ENCODE data around the gene MCC.
A peak's percentile ranks its signal among the peaks of the same experiment; 100 is the strongest.

The MCC gene

GRCh38 chr5:113213551-113214425 lies 274.5 kb downstream of the MCC start:
- Histone ChIP-seq H3K4me3 (ENCODE audit: low read depth, low read length) (no peak overlapping the region), H3K27ac (ENCODE audit: low read depth, low read length) (no peak overlapping the region), H3K4me1 (ENCODE audit: control insufficient read depth, insufficient read depth, low read length) (peaks cover 66% of the 10 kb centered on the region), H3K9me3 (ENCODE audit: control insufficient read depth, insufficient read depth, low read depth, low read length) (no peaks in the 10 kb centered on the region), H3K27me3 (ENCODE audit: control insufficient read depth, insufficient read depth, low read length) (no peaks in the 10 kb centered on the region), H3K36me3 (ENCODE audit: control insufficient read depth, insufficient read depth, low read length) (no peaks in the 10 kb centered on the region), H3K9ac (ENCODE audit: low read length) (no peak overlapping the region)

- Histone ChIP-seq H3K4me3 (ENCODE audit: low read depth, low read length) (no peak overlapping the region), H3K9me3 (ENCODE audit: control insufficient read depth, insufficient read depth, low read depth, low read length) (no peaks in the 10 kb centered on the region), H3K36me3 (ENCODE audit: control insufficient read depth, insufficient read depth, low read length) (no peaks in the 10 kb centered on the region), H3K9ac (ENCODE audit: low read length) (no peak overlapping the region), H3K27ac (ENCODE audit: low read depth, low read length) (no peak overlapping the region), H3K27me3 (ENCODE audit: control insufficient read depth, insufficient read depth, low read length) (no peaks in the 10 kb centered on the region), H3K4me1 (ENCODE audit: control insufficient read depth, insufficient read depth, low read length) (peaks cover 58% of the 10 kb centered on the region)
These were observed 275.9 kb downstream of the MCC start for GRCh38 chr5:113212244-113212920.

GRCh38 chr5:113209498-113209897 lies 278.8 kb downstream of the MCC start:
- H3K4me1 ChIP-seq (ENCODE audit: control insufficient read depth, insufficient read depth, low read length) = peaks cover 46% of the 10 kb centered on the region
- H3K4me3 ChIP-seq (ENCODE audit: low read depth, low read length) = no peak overlapping the region
- H3K27me3 ChIP-seq (ENCODE audit: control insufficient read depth, insufficient read depth, low read length) = no peaks in the 10 kb centered on the region
- H3K9me3 ChIP-seq (ENCODE audit: control insufficient read depth, insufficient read depth, low read depth, low read length) = no peaks in the 10 kb centered on the region
- H3K9ac ChIP-seq (ENCODE audit: low read length) = no peak overlapping the region
- no peaks in the 10 kb centered on the region for H3K36me3 ChIP-seq (ENCODE audit: control insufficient read depth, insufficient read depth, low read length)
- H3K27ac ChIP-seq (ENCODE audit: low read depth, low read length) = no peak overlapping the region

- Histone ChIP-seq H3K4me3 (ENCODE audit: low read depth, low read length) (no peak overlapping the region), H3K4me1 (ENCODE audit: control insufficient read depth, insufficient read depth, low read length) (peaks cover 52% of the 10 kb centered on the region), H3K27me3 (ENCODE audit: control insufficient read depth, insufficient read depth, low read length) (no peaks in the 10 kb centered on the region), H3K27ac (ENCODE audit: low read depth, low read length) (no peak overlapping the region), H3K9me3 (ENCODE audit: control insufficient read depth, insufficient read depth, low read depth, low read length) (no peaks in the 10 kb centered on the region), H3K9ac (ENCODE audit: low read length) (no peak overlapping the region), H3K36me3 (ENCODE audit: control insufficient read depth, insufficient read depth, low read length) (no peaks in the 10 kb centered on the region)
These were observed 282.4 kb downstream of the MCC start for GRCh38 chr5:113205807-113206206.

GRCh38 chr5:113205323-113205722 lies 282.9 kb downstream of the MCC start:
- Histone ChIP-seq H3K4me3 (ENCODE audit: low read depth, low read length) (no peak overlapping the region), H3K27me3 (ENCODE audit: control insufficient read depth, insufficient read depth, low read length) (no peaks in the 10 kb centered on the region), H3K9ac (ENCODE audit: low read length) (no peak overlapping the region), H3K27ac (ENCODE audit: low read depth, low read length) (no peak overlapping the region), H3K36me3 (ENCODE audit: control insufficient read depth, insufficient read depth, low read length) (no peaks in the 10 kb centered on the region), H3K4me1 (ENCODE audit: control insufficient read depth, insufficient read depth, low read length) (peaks cover 56% of the 10 kb centered on the region), H3K9me3 (ENCODE audit: control insufficient read depth, insufficient read depth, low read depth, low read length) (no peaks in the 10 kb centered on the region)

- Histone ChIP-seq H3K27ac (ENCODE audit: low read depth, low read length) (no peak overlapping the region), H3K9ac (ENCODE audit: low read length) (no peak overlapping the region)
These were observed 283.6 kb downstream of the MCC start for GRCh38 chr5:113204525-113205161.

GRCh38 chr5:113203916-113204315 lies 284.3 kb downstream of the MCC start:
- Histone ChIP-seq H3K36me3 (ENCODE audit: control insufficient read depth, insufficient read depth, low read length) (no peaks in the 10 kb centered on the region), H3K4me3 (ENCODE audit: low read depth, low read length) (no peak overlapping the region), H3K27ac (ENCODE audit: low read depth, low read length) (no peak overlapping the region), H3K9me3 (ENCODE audit: control insufficient read depth, insufficient read depth, low read depth, low read length) (no peaks in the 10 kb centered on the region), H3K9ac (ENCODE audit: low read length) (no peak overlapping the region), H3K4me1 (ENCODE audit: control insufficient read depth, insufficient read depth, low read length) (peaks cover 69% of the 10 kb centered on the region), H3K27me3 (ENCODE audit: control insufficient read depth, insufficient read depth, low read length) (no peaks in the 10 kb centered on the region)

More at GRCh38 chr5:113204525-113205161, 283.6 kb downstream of the MCC start:
- Histone ChIP-seq H3K27me3 (ENCODE audit: control insufficient read depth, insufficient read depth, low read length) (no peaks in the 10 kb centered on the region), H3K36me3 (ENCODE audit: control insufficient read depth, insufficient read depth, low read length) (no peaks in the 10 kb centered on the region), H3K9me3 (ENCODE audit: control insufficient read depth, insufficient read depth, low read depth, low read length) (no peaks in the 10 kb centered on the region), H3K4me3 (ENCODE audit: low read depth, low read length) (no peak overlapping the region), H3K4me1 (ENCODE audit: control insufficient read depth, insufficient read depth, low read length) (peaks cover 62% of the 10 kb centered on the region)

- no peak overlapping the region for H3K27ac ChIP-seq (ENCODE audit: low read depth, low read length)
These were observed 285.2 kb downstream of the MCC start for GRCh38 chr5:113202746-113203716.

GRCh38 chr5:113202287-113202686 lies 286.0 kb downstream of the MCC start:
- no peak overlapping the region; the same call in 1 of the 2 replicates for H3K4me3 ChIP-seq (ENCODE audit: low read depth, low read length)
- no peak overlapping the region for H3K27ac ChIP-seq (ENCODE audit: low read depth, low read length)
- no peaks in the 10 kb centered on the region for H3K27me3 ChIP-seq (ENCODE audit: control insufficient read depth, insufficient read depth, low read length)
- H3K9ac ChIP-seq (ENCODE audit: low read length) = peak overlapping the region; percentile 9
- peaks cover 63% of the 10 kb centered on the region for H3K4me1 ChIP-seq (ENCODE audit: control insufficient read depth, insufficient read depth, low read length)
- H3K9me3 ChIP-seq (ENCODE audit: control insufficient read depth, insufficient read depth, low read depth, low read length) = no peaks in the 10 kb centered on the region
- H3K36me3 ChIP-seq (ENCODE audit: control insufficient read depth, insufficient read depth, low read length) = no peaks in the 10 kb centered on the region

More at GRCh38 chr5:113202746-113203716, 285.2 kb downstream of the MCC start:
- Histone ChIP-seq H3K27me3 (ENCODE audit: control insufficient read depth, insufficient read depth, low read length) (no peaks in the 10 kb centered on the region), H3K9me3 (ENCODE audit: control insufficient read depth, insufficient read depth, low read depth, low read length) (no peaks in the 10 kb centered on the region), H3K4me3 (ENCODE audit: low read depth, low read length) (peak overlapping the region; percentile 11; the same call in 1 of the 2 replicates), H3K36me3 (ENCODE audit: control insufficient read depth, insufficient read depth, low read length) (no peaks in the 10 kb centered on the region), H3K4me1 (ENCODE audit: control insufficient read depth, insufficient read depth, low read length) (peaks cover 69% of the 10 kb centered on the region), H3K9ac (ENCODE audit: low read length) (peak overlapping the region; percentile 18)

- no peak overlapping the region for H3K27ac ChIP-seq (ENCODE audit: low read depth, low read length)
- no peaks in the 10 kb centered on the region for H3K9me3 ChIP-seq (ENCODE audit: control insufficient read depth, insufficient read depth, low read depth, low read length)
- peaks cover 63% of the 10 kb centered on the region for H3K4me1 ChIP-seq (ENCODE audit: control insufficient read depth, insufficient read depth, low read length)
- H3K27me3 ChIP-seq (ENCODE audit: control insufficient read depth, insufficient read depth, low read length) = no peaks in the 10 kb centered on the region
- H3K9ac ChIP-seq (ENCODE audit: low read length) = peak overlapping the region; percentile 9
- peak overlapping the region; percentile 1; the same call in 1 of the 2 replicates for H3K4me3 ChIP-seq (ENCODE audit: low read depth, low read length)
- no peaks in the 10 kb centered on the region for H3K36me3 ChIP-seq (ENCODE audit: control insufficient read depth, insufficient read depth, low read length)
These were observed 286.5 kb downstream of the MCC start for GRCh38 chr5:113201715-113202114.

Data from HUES6 (cell line).